ENCODE results near the gene MARCHF4. TPM values are rescaled to one million over a fixed set of nuclear protein-coding genes. Genes with fewer than 3 reads are reported as not detected.

The MARCHF4 gene
- total and polyA plus RNA-seq, 2 experiments from 2014 or later: 0.13 to 0.28 TPM

- Histone ChIP-seq H3K27me3 (peaks cover 11% of the 10 kb centered on the region), H3K4me3 (no peak overlapping the region), H4K20me1 (ENCODE audit: insufficient read depth, poor library complexity, severe bottlenecking) (no peaks in the 10 kb centered on the region), H3K36me3 (replicated peaks; ENCODE audit: insufficient read depth, low read depth) (no peaks in the 10 kb centered on the region), H3K4me1 (ENCODE audit: insufficient read depth) (peaks cover 9% of the 10 kb centered on the region), H3K27ac (peak overlapping the region; percentile 87), H3K79me2 (no peaks in the 10 kb centered on the region), H3K4me2 (peak overlapping the region; percentile 49), H3K9me2 (replicated peaks; ENCODE audit: insufficient read depth) (no peaks in the 10 kb centered on the region), H3K9me3 (ENCODE audit: low read depth) (no peaks in the 10 kb centered on the region), H2AFZ (peak overlapping the region; percentile 40)
- TF ChIP-seq EZH2phosphoT487 (IDR thresholded peaks at IDR 0.05; ENCODE audit: low read depth, severe bottlenecking, unreplicated experiment) (no peak), CTCF (IDR thresholded peaks at IDR 0.05; ENCODE audit: poor library complexity) (no peak), EZH2 (IDR thresholded peaks at IDR 0.05; ENCODE audit: borderline replicate concordance) (no peak)
- WGBS (ENCODE audit: low lambda C conversion rate, missing lambda C conversion rate): 25% methylated on average over 7 of the region's 7 CpGs
- DNase-seq (ENCODE audit: low spot score): peak; percentile 66
Observed at GRCh38 chr2:216339456-216340279, 32.6 kb downstream of the MARCHF4 start.

DNA sequence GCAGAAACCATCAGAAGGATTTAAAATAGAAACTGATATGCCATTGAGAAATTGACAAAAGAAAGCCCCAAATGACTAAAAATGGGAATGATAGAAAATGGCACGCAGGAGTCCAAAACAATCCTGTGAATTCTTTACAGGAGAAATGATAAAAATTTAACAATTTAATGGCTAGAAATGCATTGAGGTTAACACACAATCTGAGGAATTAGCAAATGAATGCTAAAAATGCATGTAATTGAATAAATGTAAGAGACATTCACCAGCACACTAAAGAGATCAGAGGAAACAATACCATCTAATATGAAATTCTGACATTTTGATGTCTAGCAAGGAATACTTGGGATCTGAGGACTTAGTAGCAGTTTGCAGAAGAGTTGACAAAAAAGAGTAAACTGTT, 37.0 kb downstream of the MARCHF4 start:
- Histone ChIP-seq H3K9me2 (replicated peaks; ENCODE audit: insufficient read depth) (no peaks in the 10 kb centered on the region), H3K9me3 (ENCODE audit: low read depth) (no peaks in the 10 kb centered on the region), H3K36me3 (replicated peaks; ENCODE audit: insufficient read depth, low read depth) (no peaks in the 10 kb centered on the region), H3K4me1 (ENCODE audit: insufficient read depth) (peaks cover 1% of the 10 kb centered on the region), H3K4me3 (no peak overlapping the region), H4K20me1 (ENCODE audit: insufficient read depth, poor library complexity, severe bottlenecking) (no peaks in the 10 kb centered on the region), H2AFZ (no peak overlapping the region), H3K27me3 (peaks cover 5% of the 10 kb centered on the region), H3K79me2 (no peaks in the 10 kb centered on the region), H3K4me2 (no peak overlapping the region), H3K27ac (no peak overlapping the region)
- no peak for TF ChIP-seq EZH2 (IDR thresholded peaks at IDR 0.05; ENCODE audit: borderline replicate concordance)
- no peak for TF ChIP-seq CTCF (IDR thresholded peaks at IDR 0.05; ENCODE audit: poor library complexity)
- TF ChIP-seq EZH2phosphoT487 (IDR thresholded peaks at IDR 0.05; ENCODE audit: low read depth, severe bottlenecking, unreplicated experiment): no peak
- WGBS (ENCODE audit: low lambda C conversion rate, missing lambda C conversion rate): 87% methylated on average over 1 of the region's 1 CpG
- no peak for DNase-seq (ENCODE audit: low spot score)

DNA sequence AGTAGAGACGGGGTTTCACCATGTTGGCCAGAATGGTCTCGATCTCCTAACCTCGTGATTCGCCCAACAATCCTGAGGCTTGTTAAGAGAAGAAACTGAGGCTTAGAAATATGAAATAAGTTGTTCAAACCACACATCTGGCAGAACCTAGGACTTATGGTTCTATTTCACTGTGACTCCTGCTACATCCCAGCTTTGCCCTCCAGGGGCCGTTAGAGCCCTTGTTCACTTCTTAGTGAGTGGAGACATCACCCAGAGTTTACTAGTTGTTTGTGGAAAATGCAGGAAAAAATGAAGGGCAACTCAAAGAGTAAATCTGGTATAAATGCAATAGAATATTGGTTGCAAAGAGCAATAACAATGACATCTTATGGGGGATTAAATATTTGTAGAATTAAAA, 43.9 kb downstream of the MARCHF4 start:
- no peak overlapping the region for H2AFZ ChIP-seq
- 86% methylated on average over 5 of the region's 5 CpGs for WGBS (ENCODE audit: low lambda C conversion rate, missing lambda C conversion rate)
- H3K4me3 ChIP-seq: no peak overlapping the region
- H3K9me2 ChIP-seq (replicated peaks; ENCODE audit: insufficient read depth): no peaks in the 10 kb centered on the region
- no peaks in the 10 kb centered on the region for H3K4me1 ChIP-seq (ENCODE audit: insufficient read depth)
- H3K27ac ChIP-seq: no peak overlapping the region
- no peak for TF ChIP-seq EZH2 (IDR thresholded peaks at IDR 0.05; ENCODE audit: borderline replicate concordance)
- no peak for TF ChIP-seq EZH2phosphoT487 (IDR thresholded peaks at IDR 0.05; ENCODE audit: low read depth, severe bottlenecking, unreplicated experiment)
- no peak for TF ChIP-seq CTCF (IDR thresholded peaks at IDR 0.05; ENCODE audit: poor library complexity)
- no peak overlapping the region for H3K4me2 ChIP-seq
- H3K9me3 ChIP-seq (ENCODE audit: low read depth): no peaks in the 10 kb centered on the region
- H3K79me2 ChIP-seq: no peaks in the 10 kb centered on the region
- DNase-seq (ENCODE audit: low spot score): no peak
- H3K36me3 ChIP-seq (replicated peaks; ENCODE audit: insufficient read depth, low read depth): no peaks in the 10 kb centered on the region
- H4K20me1 ChIP-seq (ENCODE audit: insufficient read depth, poor library complexity, severe bottlenecking): no peaks in the 10 kb centered on the region
- H3K27me3 ChIP-seq: no peaks in the 10 kb centered on the region

Measured in hepatocyte (in vitro differentiated cells).